SK-N-MC (cell line): ENCODE measurements around the gene AKAP13.

Experiments
- EZH2 ChIP-seq: fragments of 200-600 bp; sonication (generic); IDR thresholded peaks from one replicate; pipeline ENCODE4 v1.6.1; 2017; ENCODE audit warnings: antibody characterized with exemption
- POLR2AphosphoS5 ChIP-seq: IDR thresholded peaks from 2 replicates; pipeline ENCODE4 v1.6.1; 2012; ENCODE audit warnings: mild to moderate bottlenecking, low read depth, low read length, borderline replicate concordance

GRCh38 chr15:85753791-85754452 is 373.5 kb downstream of the AKAP13 start:
- TF ChIP-seq POLR2AphosphoS5 (no peak), EZH2 (no peak)
